Thyroid gland (tissue), 4 donors: ENCODE measurements around the gene AFAP1L1.
A peak's percentile ranks its signal among the peaks of the same experiment; 100 is the strongest.

Source experiments
- CTCF ChIP-seq, 6 experiments: fragments of 200-600 bp in 3 of 6; fragments of 450-650 bp in 3 of 6; sonication (generic) in 3 of 6; IDR thresholded peaks; one replicate each; pipeline ENCODE4 v1.5.1; 2016 to 2019; ENCODE audit warnings: antibody characterized with exemption in 6 of 6, mild to moderate bottlenecking in 2 of 6, inconsistent platforms in 1 of 6, moderate library complexity in 1 of 6
- POLR2A ChIP-seq, 2 donors: fragments of 450-650 bp; IDR thresholded peaks; one replicate each; pipeline ENCODE4 v1.6.1; 2017; ENCODE audit warnings: antibody characterized with exemption in 2 of 2, mild to moderate bottlenecking in 2 of 2, moderate library complexity in 1 of 2

- TF ChIP-seq CTCF (IDR thresholded peaks at IDR 0.05) (peak in 5 of 6 experiments; percentile 44 to 84 (median 68)), POLR2A (IDR thresholded peaks at IDR 0.05) (no peak)
These were observed 45.8 kb downstream of the AFAP1L1 start for GRCh38 chr5:149317281-149318048.
